Measurements from ENCODE around the gene CSNK1A1. TPM values are rescaled to one million over a fixed set of nuclear protein-coding genes. Genes with fewer than 3 reads are reported as not detected.
A peak's percentile ranks its signal among the peaks of the same experiment; 100 is the strongest.

The CSNK1A1 gene
- total and polyA plus RNA-seq, 8 donors: 60.5 to 408 (median 178) TPM

DNA sequence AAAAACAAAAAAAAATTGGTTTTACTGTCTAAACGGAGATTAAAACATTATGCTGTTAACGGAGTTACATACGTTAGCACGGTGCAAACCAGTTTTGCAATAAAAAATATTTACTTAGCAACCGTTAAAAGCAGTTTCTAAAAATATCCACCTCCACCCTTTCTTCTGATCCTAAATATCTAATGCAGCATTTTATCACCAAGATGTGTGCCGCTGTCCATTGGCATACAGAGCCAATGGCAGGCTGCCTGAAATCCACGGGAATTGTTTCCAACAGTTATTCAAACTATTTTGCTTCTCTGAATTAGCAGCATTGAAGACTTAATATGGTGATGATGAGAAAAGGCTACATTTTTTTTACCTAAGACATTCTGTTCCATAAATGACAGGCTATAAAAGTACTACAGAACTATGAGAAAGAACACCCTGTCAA, 61.6 kb downstream of the CSNK1A1 start:
- intact Hi-C loops (cut with DNase I; ENCODE audit: low total_unique reads): loop anchor here (10.0 kb wide), 1 partner anchor 55 kb away; no protein-coding TSS in a partner anchor
- H3K27me3 ChIP-seq: no peaks in the 10 kb centered on the region
- 5 to 12% (median 10%) methylated on average over 7 of the region's 7 CpGs for WGBS, 5 donors
- TF ChIP-seq EP300 (IDR thresholded peaks at IDR 0.05) (peak; percentile 41), CTCF (IDR thresholded peaks at IDR 0.05) (no peak), POLR2A (IDR thresholded peaks at IDR 0.05) (no peak), POLR2AphosphoS5 (IDR thresholded peaks at IDR 0.05) (peak in 1 of 3 donors; percentile 30)
- peaks cover 22 to 66% (median 40%) of the 10 kb centered on the region in 4 donors for H3K4me1 ChIP-seq
- peak overlapping the region in 3 of 5 donors; percentile 10 to 87 (median 87) for H3K27ac ChIP-seq
- no peak overlapping the region for H3K4me3 ChIP-seq
- peak in 1 of 2 donors; percentile 77 for DNase-seq
- no peaks in the 10 kb centered on the region for H3K9me3 ChIP-seq
- peaks cover 5 to 18% (median 11%) of the 10 kb centered on the region in 4 donors for H3K36me3 ChIP-seq

DNA sequence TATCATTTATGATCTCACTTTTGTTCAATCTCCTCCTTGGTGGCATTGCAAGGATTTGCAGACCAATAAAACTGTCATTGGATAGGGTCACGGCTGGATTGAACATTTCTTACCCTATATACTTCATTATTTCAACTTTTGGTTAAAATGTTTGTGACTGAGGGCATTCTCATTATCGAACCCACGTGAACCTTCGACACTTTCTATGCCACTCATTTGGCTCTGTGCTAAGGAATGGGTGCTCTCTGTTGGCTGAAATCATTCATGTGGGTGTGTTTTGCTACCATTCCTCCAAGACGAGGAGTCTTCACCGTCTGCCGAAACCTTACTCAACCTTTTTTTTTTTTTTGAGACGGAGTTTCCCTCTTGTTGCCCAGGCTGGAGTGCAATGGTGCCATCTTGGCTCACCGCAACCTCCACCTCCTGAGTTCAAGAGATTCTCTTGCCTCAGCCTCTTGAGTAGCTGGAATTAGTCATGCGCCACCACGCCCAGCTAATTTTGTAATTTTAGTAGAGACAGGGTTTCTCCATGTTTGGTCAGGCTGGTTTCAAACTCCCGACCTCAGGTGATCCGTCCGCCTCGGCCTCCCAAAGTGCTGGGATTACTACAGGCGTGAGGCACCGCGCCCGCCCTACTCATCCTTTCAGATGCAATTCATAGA, 62.5 kb downstream of the CSNK1A1 start:
- WGBS, 5 donors: 74 to 79% (median 76%) methylated on average over 19 of the region's 19 CpGs
- TF ChIP-seq CTCF (IDR thresholded peaks at IDR 0.05) (no peak), POLR2A (IDR thresholded peaks at IDR 0.05) (no peak), POLR2AphosphoS5 (IDR thresholded peaks at IDR 0.05) (peak in 1 of 3 donors; percentile 4), EP300 (IDR thresholded peaks at IDR 0.05) (no peak)
- peak overlapping the region in 3 of 5 donors; percentile 87 to 90 (median 87) for H3K27ac ChIP-seq
- H3K9me3 ChIP-seq: no peaks in the 10 kb centered on the region
- peaks cover 0 to 12% (median 3%) of the 10 kb centered on the region in 4 donors for H3K36me3 ChIP-seq
- no peaks in the 10 kb centered on the region for H3K27me3 ChIP-seq
- intact Hi-C loops (cut with DNase I; ENCODE audit: low total_unique reads): no loop called here
- peaks cover 22 to 64% (median 40%) of the 10 kb centered on the region in 4 donors for H3K4me1 ChIP-seq
- DNase-seq: no peak
- no peak overlapping the region for H3K4me3 ChIP-seq

- TF ChIP-seq POLR2A (IDR thresholded peaks at IDR 0.05) (no peak), EP300 (IDR thresholded peaks at IDR 0.05) (no peak), POLR2AphosphoS5 (IDR thresholded peaks at IDR 0.05) (no peak), CTCF (IDR thresholded peaks at IDR 0.05) (no peak)
- H3K4me3 ChIP-seq: no peak overlapping the region
- 57 to 83% (median 74%) methylated on average over 2 of the region's 2 CpGs for WGBS, 5 donors
- no peak for DNase-seq
- H3K4me1 ChIP-seq: peaks cover 22 to 69% (median 45%) of the 10 kb centered on the region in 4 donors
- no peaks in the 10 kb centered on the region for H3K27me3 ChIP-seq
- peaks cover 0 to 3% (median 0%) of the 10 kb centered on the region in 4 donors for H3K36me3 ChIP-seq
- intact Hi-C loops (cut with DNase I; ENCODE audit: low total_unique reads): no loop called here
- H3K27ac ChIP-seq: peak overlapping the region in 4 of 5 donors; percentile 80 to 90 (median 87)
- no peaks in the 10 kb centered on the region for H3K9me3 ChIP-seq
These were observed 63.6 kb downstream of the CSNK1A1 start for GRCh38 chr5:149487672-149488071.

GRCh38 chr5:149486726-149487635, 64.3 kb downstream of the CSNK1A1 start:
- no peaks in the 10 kb centered on the region for H3K9me3 ChIP-seq
- no peak overlapping the region for H3K4me3 ChIP-seq
- 39 to 61% (median 57%) methylated on average over 5 of the region's 5 CpGs for WGBS, 5 donors
- DNase-seq: no peak
- H3K27ac ChIP-seq: peak overlapping the region; percentile 28 to 90 (median 87)
- intact Hi-C loops (cut with DNase I; ENCODE audit: low total_unique reads): no loop called here
- no peaks in the 10 kb centered on the region for H3K36me3 ChIP-seq
- TF ChIP-seq EP300 (IDR thresholded peaks at IDR 0.05): no peak
- no peak for TF ChIP-seq CTCF (IDR thresholded peaks at IDR 0.05)
- TF ChIP-seq POLR2A (IDR thresholded peaks at IDR 0.05): no peak
- TF ChIP-seq POLR2AphosphoS5 (IDR thresholded peaks at IDR 0.05): no peak
- no peaks in the 10 kb centered on the region for H3K27me3 ChIP-seq
- peaks cover 22 to 76% (median 45%) of the 10 kb centered on the region in 4 donors for H3K4me1 ChIP-seq
